Loucy (cell line): Measurements from ENCODE around the gene ZRANB1.
"Not testable (repeated sequence)": the region's sequence is repeated elsewhere in the genome, so short reads cannot be mapped to it uniquely, and the experiment has no call there.

Experiments used
- H2AFZ ChIP-seq: fragments of 200-600 bp; sonication (generic); 2 replicates; pipeline ENCODE4 v1.6.0; 2016; ENCODE audit warnings: antibody characterized with exemption, mild to moderate bottlenecking, low read length, moderate library complexity
- H3F3A ChIP-seq: fragments of 200-600 bp; 2 replicates; pipeline ENCODE4 v1.6.0; 2016; ENCODE audit warnings: antibody characterized with exemption, low read depth, mild to moderate bottlenecking
- H3K27me3 ChIP-seq: fragments of 200-600 bp; sonication (generic); 2 replicates; pipeline ENCODE4 v1.6.1; 2014; ENCODE audit warnings: low read length, mild to moderate bottlenecking; ENCODE audit not compliant: insufficient read depth, poor library complexity, severe bottlenecking
- H3K36me3 ChIP-seq: fragments of 200-600 bp; sonication (generic); 2 replicates; pipeline ENCODE4 v1.6.1; 2016; ENCODE audit warnings: low read length; ENCODE audit not compliant: insufficient read depth
- H3K4me1 ChIP-seq: fragments of 200-600 bp; sonication (generic); 2 replicates; pipeline ENCODE4 v1.5.1; 2014; ENCODE audit warnings: low read length, mild to moderate bottlenecking; ENCODE audit not compliant: insufficient read depth, poor library complexity, severe bottlenecking
- H3K4me2 ChIP-seq: fragments of 200-600 bp; sonication (generic); 2 replicates; pipeline ENCODE4 v1.6.0; 2014; ENCODE audit warnings: antibody characterized with exemption, low read length, low read depth, mild to moderate bottlenecking; ENCODE audit not compliant: poor library complexity, severe bottlenecking
- H3K4me3 ChIP-seq: fragments of 200-600 bp; sonication (generic); 2 replicates; pipeline ENCODE4 v1.5.1; 2014; ENCODE audit warnings: low read length, mild to moderate bottlenecking, mixed read lengths; ENCODE audit not compliant: poor library complexity, severe bottlenecking
- H3K79me2 ChIP-seq: fragments of 200-600 bp; sonication (generic); 2 replicates; pipeline ENCODE4 v1.6.1; 2014; ENCODE audit warnings: low read length; ENCODE audit not compliant: insufficient read depth
- H3K9ac ChIP-seq: fragments of 200-600 bp; sonication (generic); 2 replicates; pipeline ENCODE4 v1.6.0; 2014; ENCODE audit warnings: mild to moderate bottlenecking, low read depth, low read length, moderate library complexity; ENCODE audit not compliant: poor library complexity, severe bottlenecking
- H3K9me2 ChIP-seq: fragments of 200-600 bp; sonication (generic); replicated peaks from 2 replicates; pipeline ENCODE4 v1.6.1; 2016; ENCODE audit warnings: low read depth, low read length, mixed read lengths
- H3K9me3 ChIP-seq: fragments of 200-600 bp; sonication (generic); 2 replicates; pipeline ENCODE4 v1.6.1; 2014; ENCODE audit warnings: mild to moderate bottlenecking, antibody characterized with exemption, low read length, low read depth; ENCODE audit not compliant: insufficient read depth
- H4K20me1 ChIP-seq: fragments of 200-600 bp; sonication (generic); 2 replicates; pipeline ENCODE4 v1.6.0; 2014; ENCODE audit warnings: antibody characterized with exemption, low read length, mild to moderate bottlenecking; ENCODE audit not compliant: insufficient read depth, poor library complexity, severe bottlenecking
- EZH2phosphoT487 ChIP-seq: fragments of 200-600 bp; IDR thresholded peaks from 2 replicates; pipeline ENCODE4 v1.6.1; 2018; ENCODE audit warnings: antibody characterized with exemption, mild to moderate bottlenecking, moderate library complexity, borderline replicate concordance
- TF ChIP-seq, protein P1 (sequence below): fragments of 200-600 bp; sonication (generic); conservative IDR thresholded peaks from 2 replicates; pipeline ENCODE4 v1.5.1; 2014; ENCODE audit warnings: mild to moderate bottlenecking, antibody characterized with exemption, low read length

Gene ZRANB1

DNA sequence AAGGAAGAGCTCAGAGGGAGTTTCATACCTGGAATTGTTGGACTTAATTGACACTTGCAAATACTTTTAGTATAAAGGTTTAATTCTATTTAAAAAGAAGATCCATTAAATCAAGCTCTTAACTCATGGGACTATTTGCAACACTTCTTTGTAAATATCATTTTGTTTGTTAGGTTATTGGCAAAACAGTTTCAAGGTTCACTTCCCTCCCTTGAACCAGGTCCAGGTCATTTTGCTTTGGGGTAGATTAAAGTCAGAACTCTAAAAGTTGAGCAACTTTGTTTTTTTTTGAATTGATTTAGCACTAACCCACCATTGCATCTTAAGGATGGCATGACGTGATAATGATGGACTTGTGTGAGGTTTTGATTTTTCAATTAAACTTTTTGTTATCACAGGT lies 45.9 kb downstream of the ZRANB1 start:
- H3K9me3 ChIP-seq: no peaks in the 10 kb centered on the region
- H2AFZ ChIP-seq: no peak overlapping the region
- no peaks in the 10 kb centered on the region for H3K4me1 ChIP-seq
- no peaks in the 10 kb centered on the region for H3K27me3 ChIP-seq
- no peaks in the 10 kb centered on the region for H3F3A ChIP-seq
- H3K79me2 ChIP-seq: no peaks in the 10 kb centered on the region
- H4K20me1 ChIP-seq: no peaks in the 10 kb centered on the region
- H3K9me2 ChIP-seq: no peaks in the 10 kb centered on the region
- peaks cover 51% of the 10 kb centered on the region for H3K36me3 ChIP-seq
- H3K4me2 ChIP-seq: no peak overlapping the region
- no peak overlapping the region for H3K9ac ChIP-seq
- TF ChIP-seq, protein P1, sequence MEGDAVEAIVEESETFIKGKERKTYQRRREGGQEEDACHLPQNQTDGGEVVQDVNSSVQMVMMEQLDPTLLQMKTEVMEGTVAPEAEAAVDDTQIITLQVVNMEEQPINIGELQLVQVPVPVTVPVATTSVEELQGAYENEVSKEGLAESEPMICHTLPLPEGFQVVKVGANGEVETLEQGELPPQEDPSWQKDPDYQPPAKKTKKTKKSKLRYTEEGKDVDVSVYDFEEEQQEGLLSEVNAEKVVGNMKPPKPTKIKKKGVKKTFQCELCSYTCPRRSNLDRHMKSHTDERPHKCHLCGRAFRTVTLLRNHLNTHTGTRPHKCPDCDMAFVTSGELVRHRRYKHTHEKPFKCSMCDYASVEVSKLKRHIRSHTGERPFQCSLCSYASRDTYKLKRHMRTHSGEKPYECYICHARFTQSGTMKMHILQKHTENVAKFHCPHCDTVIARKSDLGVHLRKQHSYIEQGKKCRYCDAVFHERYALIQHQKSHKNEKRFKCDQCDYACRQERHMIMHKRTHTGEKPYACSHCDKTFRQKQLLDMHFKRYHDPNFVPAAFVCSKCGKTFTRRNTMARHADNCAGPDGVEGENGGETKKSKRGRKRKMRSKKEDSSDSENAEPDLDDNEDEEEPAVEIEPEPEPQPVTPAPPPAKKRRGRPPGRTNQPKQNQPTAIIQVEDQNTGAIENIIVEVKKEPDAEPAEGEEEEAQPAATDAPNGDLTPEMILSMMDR: no peak
- TF ChIP-seq EZH2phosphoT487: no peak
- no peak overlapping the region for H3K4me3 ChIP-seq

DNA sequence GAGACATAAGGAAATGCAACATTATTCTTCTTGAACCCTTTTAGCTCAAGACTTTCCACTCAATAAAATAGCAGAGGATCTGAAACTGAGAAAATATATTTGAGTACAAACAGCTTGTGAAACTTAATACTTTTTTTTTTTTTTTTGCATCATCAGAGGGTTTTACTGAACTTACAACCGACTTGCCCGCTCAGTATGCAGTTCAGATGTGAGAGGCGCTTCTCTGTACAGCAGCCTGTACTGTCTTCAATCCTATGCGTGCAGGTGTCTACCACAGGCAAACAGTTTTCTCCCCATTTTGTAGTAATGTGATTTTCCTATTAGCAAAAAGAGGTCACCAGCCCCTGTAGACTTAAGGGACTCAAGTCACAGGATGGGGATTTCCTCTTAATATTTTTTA lies 46.8 kb downstream of the ZRANB1 start:
- H4K20me1 ChIP-seq, H3K9me2 ChIP-seq, H3K27me3 ChIP-seq, H2AFZ ChIP-seq, H3K79me2 ChIP-seq, H3K4me1 ChIP-seq, H3K9ac ChIP-seq, H3K4me2 ChIP-seq, H3K4me3 ChIP-seq, H3K9me3 ChIP-seq, H3F3A ChIP-seq: not testable (repeated sequence)
- H3K36me3 ChIP-seq: peaks cover 41% of the 10 kb centered on the region

DNA sequence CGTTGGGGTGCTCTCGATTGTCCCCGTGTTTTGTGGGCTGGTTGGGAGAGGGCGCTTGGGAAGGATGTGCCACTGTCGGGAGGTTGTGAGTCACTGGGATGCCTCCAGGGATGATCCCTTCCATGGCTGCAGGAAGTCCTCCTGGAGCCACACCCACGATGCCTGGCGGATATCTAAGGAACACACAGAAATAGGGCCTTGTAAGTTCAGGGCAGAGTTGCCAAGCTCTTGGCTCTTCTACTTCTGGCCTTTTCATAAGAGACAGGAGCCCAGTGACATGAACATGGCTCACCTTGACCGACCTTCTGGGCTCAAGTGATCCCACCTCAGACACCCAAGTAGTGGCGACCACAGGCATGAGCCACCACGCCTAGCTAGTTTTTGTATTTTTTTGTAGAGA lies 47.6 kb downstream of the ZRANB1 start:
- H3F3A ChIP-seq: no peaks in the 10 kb centered on the region
- no peak overlapping the region for H2AFZ ChIP-seq
- H3K9ac ChIP-seq: no peak overlapping the region
- H3K36me3 ChIP-seq: peaks cover 34% of the 10 kb centered on the region
- no peak overlapping the region for H3K4me2 ChIP-seq
- H3K27me3 ChIP-seq: no peaks in the 10 kb centered on the region
- H4K20me1 ChIP-seq: no peaks in the 10 kb centered on the region
- TF ChIP-seq, protein P1: no peak
- TF ChIP-seq EZH2phosphoT487: no peak
- H3K9me3 ChIP-seq: no peaks in the 10 kb centered on the region
- H3K79me2 ChIP-seq: no peaks in the 10 kb centered on the region
- H3K9me2 ChIP-seq: no peaks in the 10 kb centered on the region
- H3K4me1 ChIP-seq: no peaks in the 10 kb centered on the region
- H3K4me3 ChIP-seq: no peak overlapping the region

DNA sequence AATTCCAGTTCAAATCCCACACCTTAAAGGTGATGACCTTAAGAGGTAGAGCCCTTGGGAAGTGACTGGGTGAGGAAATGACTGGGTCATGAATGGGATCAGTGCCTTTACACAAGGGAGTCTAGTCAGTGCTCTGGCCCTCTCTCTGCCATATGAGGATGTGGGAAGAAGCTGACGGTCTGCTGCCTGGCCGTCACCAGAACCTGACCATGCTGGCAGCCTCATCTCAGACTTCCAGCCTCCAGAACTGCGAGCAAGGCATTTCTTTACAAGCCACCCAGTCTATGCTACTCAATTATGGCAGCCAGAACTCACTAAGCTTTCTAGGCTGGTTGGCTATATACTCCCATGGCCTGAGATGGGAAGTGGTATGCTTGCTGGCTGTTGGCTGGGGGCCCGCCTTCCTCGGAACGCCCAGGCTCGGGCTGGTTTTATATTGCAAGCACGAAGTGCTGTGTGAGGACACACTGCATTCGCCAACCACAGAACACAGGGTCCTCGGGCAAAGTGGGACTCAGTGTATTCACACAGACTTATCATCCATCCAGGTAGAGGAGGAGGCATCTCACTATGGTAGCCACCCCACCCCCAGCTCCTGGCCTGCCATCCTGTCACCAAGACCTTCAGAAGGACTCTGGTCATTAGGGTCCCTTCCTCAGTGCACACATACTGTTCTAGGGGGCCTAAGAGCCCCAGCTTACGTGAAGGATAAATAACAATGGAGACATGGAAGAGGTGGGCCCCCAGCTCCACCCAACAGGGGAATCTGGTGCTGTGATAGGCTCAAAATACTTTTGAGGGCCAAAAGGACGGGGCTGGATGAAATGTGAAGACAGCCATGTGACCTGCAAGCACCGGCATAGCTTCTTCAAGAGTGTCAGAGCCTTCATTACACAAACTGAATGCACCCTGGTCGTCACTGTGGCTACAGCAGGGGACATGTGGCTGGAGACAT lies 49.0 kb downstream of the ZRANB1 start:
- no peaks in the 10 kb centered on the region for H3K4me1 ChIP-seq
- H3K9me2 ChIP-seq: no peaks in the 10 kb centered on the region
- peaks cover 20% of the 10 kb centered on the region; the same call in 1 of the 2 replicates for H3K36me3 ChIP-seq
- H2AFZ ChIP-seq: no peak overlapping the region
- H3K4me3 ChIP-seq: no peak overlapping the region
- H4K20me1 ChIP-seq: no peaks in the 10 kb centered on the region
- H3K9me3 ChIP-seq: no peaks in the 10 kb centered on the region
- no peak overlapping the region for H3K9ac ChIP-seq
- H3K27me3 ChIP-seq: no peaks in the 10 kb centered on the region
- no peaks in the 10 kb centered on the region for H3K79me2 ChIP-seq
- H3F3A ChIP-seq: no peaks in the 10 kb centered on the region
- TF ChIP-seq EZH2phosphoT487: no peak
- TF ChIP-seq, protein P1: no peak
- no peak overlapping the region for H3K4me2 ChIP-seq
